H1 (cell line): ENCODE results near the gene FBXO7. TPM values are rescaled to one million over a fixed set of nuclear protein-coding genes. Genes with fewer than 3 reads are reported as not detected.

Experiments used
- CTCF ChIA-PET: fragments of 300-600 bp; sonication (Branson Sonifier 250); formaldehyde crosslinking; loops from one replicate; lab custom pipeline; 2021; ENCODE audit not compliant: partially characterized antibody; lab: Charles Lee
- POLR2A ChIA-PET: fragments of 300-600 bp; sonication (Branson Sonifier 250); formaldehyde crosslinking; loops from one replicate; lab custom pipeline; 2021; ENCODE audit warnings: inconsistent platforms; ENCODE audit not compliant: partially characterized antibody; lab: Charles Lee
- DNase-seq, 2 experiments: peaks; one replicate each; pipeline versions ENCODE4 v3.0.0 to v3.0.0-alpha.2; 2010 to 2022; ENCODE audit warnings: low spot score in 2 of 2, low read depth in 1 of 2, mixed read lengths in 1 of 2
- FAIRE-seq: peaks from 2 replicates; lab custom pipeline; 2011; peaks lifted over from hg19 to GRCh38; lab: Jason Lieb, UNC
- H2AFZ ChIP-seq: 2 replicates; pipeline ENCODE4 v1.8.1; 2012; ENCODE audit warnings: low read length, inconsistent platforms
- H2AK5ac ChIP-seq: 2 replicates; pipeline ENCODE4 v1.6.1; 2013; ENCODE audit warnings: low read depth, low read length
- H2BK120ac ChIP-seq: replicated peaks from 2 replicates; pipeline ENCODE3; 2013; ENCODE audit warnings: low read depth, low read length, inconsistent platforms
- H2BK12ac ChIP-seq: 2 replicates; pipeline ENCODE4 v1.6.1; 2013; ENCODE audit warnings: low read depth, low read length
- H2BK15ac ChIP-seq: 2 replicates; pipeline ENCODE4 v1.6.1; 2013; ENCODE audit warnings: low read length
- H2BK20ac ChIP-seq: 2 replicates; pipeline ENCODE4 v1.6.1; 2013; ENCODE audit warnings: low read length
- H2BK5ac ChIP-seq: 2 replicates; pipeline ENCODE4 v1.6.1; 2013; ENCODE audit warnings: low read depth, low read length
- H3K14ac ChIP-seq: 2 replicates; pipeline ENCODE4 v1.6.1; 2013; ENCODE audit warnings: inconsistent platforms; ENCODE audit not compliant: insufficient read length
- H3K18ac ChIP-seq: 2 replicates; pipeline ENCODE4 v1.6.1; 2013; ENCODE audit warnings: low read length; ENCODE audit errors: extremely low read depth
- H3K23ac ChIP-seq: 2 replicates; pipeline ENCODE4 v1.6.1; 2013; ENCODE audit warnings: inconsistent platforms; ENCODE audit not compliant: insufficient read length
- H3K23me2 ChIP-seq: 2 replicates; pipeline ENCODE4 v1.6.1; 2013; ENCODE audit warnings: low read depth, low read length
- H3K27ac ChIP-seq: 2 replicates; pipeline ENCODE4 v1.6.1; 2011; ENCODE audit warnings: low read depth, low read length, inconsistent platforms
- H3K27me3 ChIP-seq, 4 experiments: replicated peaks in 1 of 4; 1 replicate in 1 of 4; 2 replicates in 3 of 4; pipeline versions ENCODE4 v1.6.1 to v1.8.1; 2011 to 2013; ENCODE audit warnings: low read length in 3 of 4, mild to moderate bottlenecking in 3 of 4, inconsistent platforms in 2 of 4, mixed read lengths in 2 of 4, moderate library complexity in 1 of 4; ENCODE audit not compliant: control insufficient read depth in 3 of 4, insufficient read depth in 3 of 4; ENCODE audit errors: extremely low read depth in 1 of 4
- H3K36me3 ChIP-seq, 4 experiments: 2 replicates each; pipeline versions ENCODE4 v1.6.1 to v1.8.1; 2011 to 2013; ENCODE audit warnings: mild to moderate bottlenecking in 4 of 4, low read length in 3 of 4, moderate library complexity in 2 of 4, control low read depth in 1 of 4, inconsistent platforms in 1 of 4; ENCODE audit not compliant: insufficient read depth in 4 of 4, control insufficient read depth in 2 of 4
- H3K4ac ChIP-seq: replicated peaks from 2 replicates; pipeline ENCODE3; 2013; ENCODE audit warnings: low read length, low read depth, mixed read lengths, inconsistent platforms; ENCODE audit not compliant: insufficient read length
- H3K4me1 ChIP-seq, 4 experiments: replicated peaks in 1 of 4; 1 replicate in 1 of 4; 2 replicates in 3 of 4; pipeline versions ENCODE4 v1.6.1 to v1.8.1; 2011 to 2013; ENCODE audit warnings: low read length in 3 of 4, inconsistent platforms in 2 of 4, mixed read lengths in 1 of 4; ENCODE audit not compliant: insufficient read depth in 4 of 4, control insufficient read depth in 3 of 4
- H3K4me2 ChIP-seq, 2 experiments: 2 replicates each; pipeline versions ENCODE4 v1.6.1 to v1.8.1; 2011 to 2013; ENCODE audit warnings: low read depth in 2 of 2, low read length in 2 of 2, control low read depth in 1 of 2, inconsistent platforms in 1 of 2, mild to moderate bottlenecking in 1 of 2; ENCODE audit not compliant: insufficient read depth in 1 of 2
- H3K4me3 ChIP-seq, 4 experiments: fragments of 200-600, 300-600 bp in 1 of 4; sonication (generic), shearing (Covaris generic), sonication (Bioruptor Twin) in 1 of 4; 2 replicates each; pipeline versions ENCODE4 v1.5.1 to v1.8.1; 2011 to 2016; ENCODE audit warnings: low read length in 4 of 4, low read depth in 3 of 4, control low read depth in 2 of 4, inconsistent platforms in 2 of 4, mild to moderate bottlenecking in 2 of 4, mixed read lengths in 1 of 4, moderate library complexity in 1 of 4; ENCODE audit not compliant: insufficient read depth in 2 of 4; ENCODE audit errors: extremely low read depth in 1 of 4
- H3K56ac ChIP-seq: replicated peaks from 2 replicates; pipeline ENCODE3; 2013; ENCODE audit warnings: low read depth, mild to moderate bottlenecking, mixed read lengths, low read length, inconsistent platforms; ENCODE audit not compliant: insufficient read length
- H3K79me1 ChIP-seq: 2 replicates; pipeline ENCODE4 v1.6.1; 2013; ENCODE audit warnings: low read depth, low read length, control low read depth
- H3K79me2 ChIP-seq, 2 experiments: 2 replicates each; pipeline versions ENCODE4 v1.6.1 to v1.8.1; 2012 to 2013; ENCODE audit warnings: low read length in 2 of 2, mild to moderate bottlenecking in 2 of 2, inconsistent platforms in 1 of 2; ENCODE audit not compliant: insufficient read depth in 2 of 2, control insufficient read depth in 1 of 2
- H3K9ac ChIP-seq, 4 experiments: replicated peaks in 1 of 4; 1 replicate in 1 of 4; 2 replicates in 3 of 4; pipeline versions ENCODE4 v1.6.1 to v1.8.1; 2011 to 2013; ENCODE audit warnings: low read depth in 3 of 4, low read length in 3 of 4, control low read depth in 2 of 4, mild to moderate bottlenecking in 2 of 4, moderate library complexity in 2 of 4, inconsistent platforms in 1 of 4; ENCODE audit errors: extremely low read depth in 1 of 4
- H3K9me3 ChIP-seq, 2 experiments: 2 replicates each; pipeline versions ENCODE4 v1.6.1 to v1.8.1; 2012 to 2013; ENCODE audit warnings: mild to moderate bottlenecking in 2 of 2, moderate library complexity in 2 of 2, control low read depth in 1 of 2, inconsistent platforms in 1 of 2, low read depth in 1 of 2, low read length in 1 of 2, mixed read lengths in 1 of 2; ENCODE audit not compliant: insufficient read depth in 2 of 2
- H4K20me1 ChIP-seq, 2 experiments: replicated peaks in 1 of 2; 2 replicates each; pipeline versions ENCODE3 to v1.8.1; 2011 to 2013; ENCODE audit warnings: inconsistent platforms in 2 of 2, low read length in 2 of 2, mild to moderate bottlenecking in 1 of 2; ENCODE audit not compliant: insufficient read depth in 2 of 2, control insufficient read depth in 1 of 2
- H4K5ac ChIP-seq: 2 replicates; pipeline ENCODE4 v1.6.1; 2013; ENCODE audit warnings: low read length, low read depth, mixed read lengths, inconsistent platforms; ENCODE audit not compliant: insufficient read length
- H4K8ac ChIP-seq: 2 replicates; pipeline ENCODE4 v1.8.0; 2013; ENCODE audit warnings: mild to moderate bottlenecking, moderate library complexity, low read length, inconsistent platforms; ENCODE audit not compliant: insufficient read depth; ENCODE audit errors: extremely low read depth
- H4K91ac ChIP-seq: replicated peaks from 2 replicates; pipeline ENCODE3; 2013; ENCODE audit warnings: low read length, mixed read lengths, inconsistent platforms; ENCODE audit not compliant: insufficient read length
- ATF3 ChIP-seq: IDR thresholded peaks from 2 replicates; pipeline ENCODE4 v1.6.1; 2011; ENCODE audit warnings: low read depth, mild to moderate bottlenecking, low read length; ENCODE audit not compliant: insufficient read depth
- CTCF ChIP-seq, 3 experiments: IDR thresholded peaks; 1 replicate in 2 of 3; 2 replicates in 1 of 3; pipeline versions ENCODE4 v1.5.1 to v1.6.1; 2011; ENCODE audit warnings: low read length in 3 of 3, mild to moderate bottlenecking in 3 of 3, inconsistent platforms in 2 of 3, low read depth in 1 of 3, moderate library complexity in 1 of 3; ENCODE audit not compliant: insufficient read depth in 1 of 3; ENCODE audit errors: control extremely low read depth in 1 of 3
- NRF1 ChIP-seq: IDR thresholded peaks from 2 replicates; pipeline ENCODE4 v1.6.1; 2011; ENCODE audit warnings: mild to moderate bottlenecking, low read depth, low read length, improper control_type of control experiment
- RAD21 ChIP-seq, 2 experiments: IDR thresholded peaks in 1 of 2; conservative IDR thresholded peaks in 1 of 2; 2 replicates each; pipeline ENCODE4 v1.6.1; 2011; ENCODE audit warnings: low read depth in 2 of 2, low read length in 2 of 2, improper control_type of control experiment in 1 of 2, inconsistent platforms in 1 of 2, mild to moderate bottlenecking in 1 of 2, moderate library complexity in 1 of 2
- SIN3A ChIP-seq, 2 experiments: IDR thresholded peaks in 1 of 2; conservative IDR thresholded peaks in 1 of 2; 2 replicates each; pipeline ENCODE4 v1.6.1; 2011 to 2012; ENCODE audit warnings: low read length in 2 of 2, improper control_type of control experiment in 1 of 2, low read depth in 1 of 2, mild to moderate bottlenecking in 1 of 2
- TEAD4 ChIP-seq: IDR thresholded peaks from 2 replicates; pipeline ENCODE4 v1.6.1; 2012; ENCODE audit warnings: low read depth, low read length, inconsistent platforms, mixed read lengths
- WGBS, 2 experiments: shearing (Covaris generic) in 1 of 2; methylation state at CpG; one replicate each; pipeline versions ENCODE4 v1.1.6 to v1.1.7; 2013 to 2015; ENCODE audit warnings: low lambda C conversion rate in 2 of 2, mixed read lengths in 2 of 2, inconsistent platforms in 1 of 2, low coverage in 1 of 2, missing lambda C conversion rate in 1 of 2; ENCODE audit not compliant: insufficient replicate concordance in 2 of 2, insufficient coverage in 1 of 2, insufficient read length in 1 of 2; ENCODE audit errors: extremely low coverage in 1 of 2, missing lambda C conversion rate in 1 of 2; 5-methylcytosine and 5-hydroxymethylcytosine counted together
- polyA plus RNA-seq, 7 experiments: library from polyadenylated mRNA; depleted of rRNA in 3 of 7; stranded (reverse) in 5 of 7; unstranded in 2 of 7; fragments of >200 nt in 5 of 7; fragments of 200-250 nt in 2 of 7; gene quantifications; 1 replicate in 5 of 7; 2 replicates in 1 of 7; 4 replicates in 1 of 7; pipeline versions ENCODE4 v1.2.1 to v1.2.3, GENCODE V29; 2011 to 2013; ENCODE audit warnings: missing spikeins in 2 of 7, mixed read lengths in 2 of 7
- total RNA-seq: library from RNA; stranded (reverse); fragmentation: NEBNext Ultra II Directional; extraction: Animal tissue kit (Norgen Biotek cat#: 25700); gene quantifications from 2 replicates; pipeline ENCODE4 v1.2.1, GENCODE V29; 2021

Gene FBXO7
- total and polyA plus RNA-seq, 2 of the 8 experiments (the other 6 are each of a cell fraction or from before 2014, with no cell fraction given) = 62.7 to 76.1 TPM

GRCh38 chr22:32528984-32529982 is 54.7 kb downstream of the FBXO7 start:
- Histone ChIP-seq H3K4me3 (no peak overlapping the region), H2BK15ac (no peak overlapping the region), H3K9me3 (no peaks in the 10 kb centered on the region), H3K79me1 (no peaks in the 10 kb centered on the region), H3K56ac (no peak overlapping the region), H2BK5ac (no peak overlapping the region), H3K4me1 (no peaks in the 10 kb centered on the region; a peak in 1 of 7 replicates), H3K18ac (no peak overlapping the region), H2BK20ac (no peak overlapping the region), H3K23ac (no peak overlapping the region), H2AK5ac (no peak overlapping the region), H4K20me1 (peaks cover 3 to 5% of the 10 kb centered on the region in 2 experiments), H3K79me2 (no peaks in the 10 kb centered on the region), H4K5ac (no peak overlapping the region), H2AFZ (no peak overlapping the region), H3K14ac (no peak overlapping the region), H3K36me3 (peaks cover 0 to 2% (median 0%) of the 10 kb centered on the region in 4 experiments; a peak in 3 of 8 replicates), H2BK12ac (no peak overlapping the region), H3K27ac (no peak overlapping the region), H3K23me2 (peaks cover 4% of the 10 kb centered on the region), H2BK120ac (no peak overlapping the region), H3K4ac (no peak overlapping the region), H3K4me2 (no peak overlapping the region), H4K8ac (no peak overlapping the region; the same call in 1 of the 2 replicates), H4K91ac (no peak overlapping the region), H3K27me3 (no peaks in the 10 kb centered on the region), H3K9ac (no peak overlapping the region)
- FAIRE-seq (peak; percentile 58), DNase-seq (peak; percentile 63 to 84)
- ChIA-PET POLR2A (no interaction called here), CTCF (interaction anchor here (0.5 to 6.6 kb wide), 47 partner anchors 8 to 965 kb away, joined by 3 to 102 read pairs (median 4); partner anchors contain the start of gene FBXO7)
- TF ChIP-seq SIN3A (conservative IDR thresholded peaks at IDR 0.05 in 1 of 2, IDR thresholded peaks at IDR 0.05 in 1 of 2; ENCODE audit: low read depth in 1 of 2, low read length in 2 of 2) (0 out of 4 replicates have a peak, but pooled peaks of 1 of the 2 experiments have one; percentile 27), NRF1 (no peak), RAD21 (IDR thresholded peaks at IDR 0.05 in 1 of 2, conservative IDR thresholded peaks at IDR 0.05 in 1 of 2; ENCODE audit: low read depth in 2 of 2, low read length in 2 of 2) (peak; percentile 93 to 96), TEAD4 (no peak), ATF3 (no peak), CTCF (IDR thresholded peaks at IDR 0.05; ENCODE audit: control extremely low read depth in 1 of 3, insufficient read depth in 1 of 3, low read depth in 1 of 3, low read length in 3 of 3) (peak; percentile 82 to 96 (median 93))
- WGBS, 2 experiments = 61% methylated on average over 27 of the region's 29 CpGs; no CpG with 5 or more reads in 1 of the 2 experiments
